Measurements from ENCODE around the gene EXD2. TPM values are rescaled to one million over a fixed set of nuclear protein-coding genes. Genes with fewer than 3 reads are reported as not detected.

The EXD2 gene
- polyA plus RNA-seq, 1 experiment, result 16.7 TPM

- Histone ChIP-seq H3K9me3 (ENCODE audit: control insufficient read depth, insufficient read depth, low read length) (no peaks in the 10 kb centered on the region), H3K27me3 (ENCODE audit: control insufficient read depth, insufficient read depth, low read length) (peaks cover 15% of the 10 kb centered on the region), H3K4me3 (ENCODE audit: low read depth, low read length) (no peak overlapping the region), H3K27ac (ENCODE audit: low read depth, low read length) (no peak overlapping the region)
- ChIA-PET CTCF (no interaction called here), POLR2A (no interaction called here)
- no peak for DNase-seq (ENCODE audit: low read depth, low spot score)
- TF ChIP-seq, protein P1, sequence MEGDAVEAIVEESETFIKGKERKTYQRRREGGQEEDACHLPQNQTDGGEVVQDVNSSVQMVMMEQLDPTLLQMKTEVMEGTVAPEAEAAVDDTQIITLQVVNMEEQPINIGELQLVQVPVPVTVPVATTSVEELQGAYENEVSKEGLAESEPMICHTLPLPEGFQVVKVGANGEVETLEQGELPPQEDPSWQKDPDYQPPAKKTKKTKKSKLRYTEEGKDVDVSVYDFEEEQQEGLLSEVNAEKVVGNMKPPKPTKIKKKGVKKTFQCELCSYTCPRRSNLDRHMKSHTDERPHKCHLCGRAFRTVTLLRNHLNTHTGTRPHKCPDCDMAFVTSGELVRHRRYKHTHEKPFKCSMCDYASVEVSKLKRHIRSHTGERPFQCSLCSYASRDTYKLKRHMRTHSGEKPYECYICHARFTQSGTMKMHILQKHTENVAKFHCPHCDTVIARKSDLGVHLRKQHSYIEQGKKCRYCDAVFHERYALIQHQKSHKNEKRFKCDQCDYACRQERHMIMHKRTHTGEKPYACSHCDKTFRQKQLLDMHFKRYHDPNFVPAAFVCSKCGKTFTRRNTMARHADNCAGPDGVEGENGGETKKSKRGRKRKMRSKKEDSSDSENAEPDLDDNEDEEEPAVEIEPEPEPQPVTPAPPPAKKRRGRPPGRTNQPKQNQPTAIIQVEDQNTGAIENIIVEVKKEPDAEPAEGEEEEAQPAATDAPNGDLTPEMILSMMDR (IDR thresholded peaks at IDR 0.05; ENCODE audit: low read depth, low read length), result no peak
Measured at GRCh38 chr14:69280746-69281291, 89.5 kb downstream of the EXD2 start.

GRCh38 chr14:69281450-69282169 is 90.3 kb downstream of the EXD2 start:
- Histone ChIP-seq H3K4me3 (ENCODE audit: low read depth, low read length) (no peak overlapping the region), H3K9me3 (ENCODE audit: control insufficient read depth, insufficient read depth, low read length) (no peaks in the 10 kb centered on the region), H3K27me3 (ENCODE audit: control insufficient read depth, insufficient read depth, low read length) (peaks cover 15% of the 10 kb centered on the region), H3K27ac (ENCODE audit: low read depth, low read length) (no peak overlapping the region)
- no peak for DNase-seq (ENCODE audit: low read depth, low spot score)
- TF ChIP-seq, protein P1 (IDR thresholded peaks at IDR 0.05; ENCODE audit: low read depth, low read length), result no peak
- ChIA-PET POLR2A (no interaction called here), CTCF (no interaction called here)

DNA sequence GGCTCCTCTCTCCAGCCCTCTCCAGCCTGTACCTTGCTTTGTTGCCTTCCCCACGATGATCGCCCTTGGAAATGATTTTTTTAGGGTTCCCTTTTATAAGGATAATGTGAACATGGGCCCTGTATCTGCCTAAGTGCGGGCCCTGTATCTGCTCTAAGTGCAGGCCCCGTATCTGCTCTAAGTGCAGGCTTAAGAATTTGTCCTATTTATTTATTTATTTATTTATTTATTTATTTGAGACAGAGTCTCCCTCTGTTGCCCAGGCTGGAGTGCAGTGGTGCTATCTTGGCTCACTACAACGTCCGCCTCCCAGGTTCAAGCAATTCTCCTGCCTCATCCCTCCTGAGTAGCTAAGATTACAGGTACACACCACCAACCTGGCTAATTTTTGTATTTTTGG is 91.2 kb downstream of the EXD2 start:
- DNase-seq (ENCODE audit: low read depth, low spot score), result no peak
- H3K4me3 ChIP-seq (ENCODE audit: low read depth, low read length), result no peak overlapping the region
- no peaks in the 10 kb centered on the region for H3K9me3 ChIP-seq (ENCODE audit: control insufficient read depth, insufficient read depth, low read length)
- TF ChIP-seq, protein P1 (IDR thresholded peaks at IDR 0.05; ENCODE audit: low read depth, low read length), result no peak
- peaks cover 15% of the 10 kb centered on the region for H3K27me3 ChIP-seq (ENCODE audit: control insufficient read depth, insufficient read depth, low read length)
- CTCF ChIA-PET, result no interaction called here
- POLR2A ChIA-PET, result no interaction called here
- no peak overlapping the region for H3K27ac ChIP-seq (ENCODE audit: low read depth, low read length)

DNA sequence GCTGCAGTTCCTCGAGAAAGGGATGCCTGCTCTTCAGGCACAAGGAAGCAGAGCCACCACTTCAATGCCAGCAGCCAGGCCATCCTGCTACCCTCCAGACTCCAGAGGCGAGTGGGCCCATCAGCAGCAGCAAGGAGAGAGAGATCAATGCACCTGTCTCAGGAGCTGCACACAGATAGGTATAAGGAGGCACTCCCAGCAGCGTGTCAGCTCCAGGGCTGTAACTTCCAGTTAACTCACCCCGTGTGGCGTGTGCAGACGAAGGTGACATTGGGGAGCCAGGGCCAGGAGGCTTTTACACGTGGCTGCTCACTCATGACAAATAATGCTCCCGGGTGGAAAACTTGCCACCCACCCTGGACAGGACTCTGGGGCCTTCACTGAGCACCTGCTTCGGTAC is 92.9 kb downstream of the EXD2 start:
- Histone ChIP-seq H3K9me3 (ENCODE audit: control insufficient read depth, insufficient read depth, low read length) (no peaks in the 10 kb centered on the region), H3K27me3 (ENCODE audit: control insufficient read depth, insufficient read depth, low read length) (peaks cover 15% of the 10 kb centered on the region), H3K4me3 (ENCODE audit: low read depth, low read length) (no peak overlapping the region), H3K27ac (ENCODE audit: low read depth, low read length) (no peak overlapping the region)
- ChIA-PET CTCF (no interaction called here), POLR2A (no interaction called here)
- TF ChIP-seq, protein P1 (IDR thresholded peaks at IDR 0.05; ENCODE audit: low read depth, low read length), result no peak
- DNase-seq (ENCODE audit: low read depth, low spot score), result no peak

DNA sequence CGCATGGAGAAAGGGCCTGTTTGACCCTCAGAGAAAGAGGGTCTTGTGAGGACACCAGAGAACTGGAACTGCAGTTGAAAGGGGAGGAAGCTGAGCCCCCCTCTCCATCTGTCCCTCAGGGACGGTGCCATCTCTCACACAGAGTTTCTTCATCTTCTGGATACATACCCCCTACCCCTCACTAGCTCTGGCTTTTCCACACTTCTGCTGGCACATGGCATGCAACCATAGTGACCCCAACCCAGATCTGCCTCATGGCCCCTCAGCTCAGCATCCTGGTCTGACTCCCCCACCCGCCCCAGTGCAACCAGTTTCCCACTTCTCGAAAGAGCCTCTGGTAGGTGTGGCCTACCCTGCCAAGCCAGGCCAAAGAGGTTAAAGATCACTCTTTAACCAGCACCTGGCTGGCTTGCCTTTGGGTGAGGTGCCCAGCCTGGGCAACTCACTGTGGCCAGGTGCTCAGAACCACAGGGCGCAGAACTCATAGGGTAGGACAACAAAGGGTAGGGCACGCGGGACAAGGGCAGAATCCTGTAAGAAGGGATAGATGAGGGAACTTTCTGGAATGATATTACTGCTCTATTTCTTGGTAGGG is 94.5 kb downstream of the EXD2 start:
- POLR2A ChIA-PET, result no interaction called here
- H3K9me3 ChIP-seq (ENCODE audit: control insufficient read depth, insufficient read depth, low read length), result no peaks in the 10 kb centered on the region
- CTCF ChIA-PET, result no interaction called here
- no peak overlapping the region for H3K4me3 ChIP-seq (ENCODE audit: low read depth, low read length)
- H3K27me3 ChIP-seq (ENCODE audit: control insufficient read depth, insufficient read depth, low read length), result peaks cover 12% of the 10 kb centered on the region
- H3K27ac ChIP-seq (ENCODE audit: low read depth, low read length), result no peak overlapping the region
- TF ChIP-seq, protein P1 (IDR thresholded peaks at IDR 0.05; ENCODE audit: low read depth, low read length), result no peak
- no peak for DNase-seq (ENCODE audit: low read depth, low spot score)

Data from AG04450 (cell line).